SK-N-SH treated with all-trans-retinoic acid at 6 μM for 48 hours (cell line): ENCODE measurements around the gene CMIP.

ENCODE experiments used
- CREB5 ChIP-seq: fragments of 250-450 bp; sonication (Bioruptor Pico); IDR thresholded peaks from 2 replicates; pipeline ENCODE4 v1.5.1; 2020; ENCODE audit warnings: low read depth, mild to moderate bottlenecking, moderate library complexity
- CSRNP3 ChIP-seq: fragments of 250-450 bp; sonication (Bioruptor Pico); IDR thresholded peaks from 2 replicates; pipeline ENCODE4 v1.5.1; 2021; ENCODE audit warnings: mild to moderate bottlenecking, moderate library complexity
- POU6F1 ChIP-seq: fragments of 250-450 bp; sonication (Bioruptor Pico); IDR thresholded peaks from 2 replicates; pipeline ENCODE4 v1.8.0; 2021; ENCODE audit warnings: low read depth, mild to moderate bottlenecking, moderate library complexity, borderline replicate concordance
- RARB ChIP-seq: fragments of 250-450 bp; sonication (Bioruptor Pico); IDR thresholded peaks from 2 replicates; pipeline ENCODE4 v1.8.0; 2021; ENCODE audit warnings: mild to moderate bottlenecking, moderate library complexity
- TOX ChIP-seq: fragments of 250-450 bp; sonication (Bioruptor Pico); IDR thresholded peaks from 2 replicates; pipeline ENCODE4 v1.8.0; 2021; ENCODE audit warnings: mild to moderate bottlenecking, moderate library complexity, borderline replicate concordance
- ZFP3 ChIP-seq: fragments of 250-450 bp; sonication (Bioruptor Pico); IDR thresholded peaks from 2 replicates; pipeline ENCODE4 v1.5.0; 2020; ENCODE audit warnings: mild to moderate bottlenecking, moderate library complexity
- ZFP30 ChIP-seq: fragments of 450-650 bp; formaldehyde crosslinking; IDR thresholded peaks from 2 replicates; pipeline ENCODE4 v1.5.0; 2022; ENCODE audit warnings: mild to moderate bottlenecking, moderate library complexity
- ZNF565 ChIP-seq: fragments of 450-650 bp; formaldehyde crosslinking; conservative IDR thresholded peaks from 2 replicates; pipeline ENCODE4 v1.5.0; 2020; ENCODE audit warnings: low read depth, mild to moderate bottlenecking, moderate library complexity
- ZNF70 ChIP-seq: fragments of 450-650 bp; formaldehyde crosslinking; IDR thresholded peaks from 2 replicates; pipeline ENCODE4 v1.5.0; 2020; ENCODE audit warnings: mild to moderate bottlenecking, moderate library complexity

GRCh38 chr16:81617021-81617346 is 172.4 kb downstream of the CMIP start:
- no peak for TF ChIP-seq CSRNP3 (CRISPR knock-in tag)
- no peak for TF ChIP-seq ZFP30 (CRISPR knock-in tag)
- no peak for TF ChIP-seq ZFP3 (CRISPR knock-in tag)
- no peak for TF ChIP-seq ZNF565 (CRISPR knock-in tag)
- no peak for TF ChIP-seq ZNF70 (CRISPR knock-in tag)
- TF ChIP-seq TOX (CRISPR knock-in tag), result no peak
- TF ChIP-seq POU6F1 (CRISPR knock-in tag), result no peak
- no peak for TF ChIP-seq CREB5 (CRISPR knock-in tag)
- no peak for TF ChIP-seq RARB (CRISPR knock-in tag)
